ENCODE measurements around the gene ISM1.

DNA sequence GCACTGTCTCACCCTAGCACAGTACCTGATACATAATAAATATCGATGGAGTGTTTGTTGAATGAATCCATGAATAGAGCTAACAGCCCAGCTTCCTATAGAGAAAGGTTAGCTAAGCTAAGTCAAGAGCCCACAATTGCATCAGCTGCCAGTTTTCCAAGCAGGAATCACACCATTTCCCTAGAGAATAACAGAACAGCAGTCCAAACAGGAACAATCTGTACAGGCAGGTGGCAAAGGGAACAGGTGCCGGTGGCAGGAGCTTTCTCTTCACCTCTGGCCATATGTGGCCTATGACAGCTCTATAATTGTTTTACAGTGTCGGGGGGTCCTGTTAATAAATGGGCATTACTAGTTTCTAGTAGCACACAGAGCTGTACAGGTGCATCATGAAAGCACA, 38.8 kb downstream of the ISM1 start:
- no peak for TF ChIP-seq POLR2AphosphoS5 (IDR thresholded peaks at IDR 0.05)
- TF ChIP-seq POLR2A (IDR thresholded peaks at IDR 0.05) = no peak

All from transverse colon (tissue), 3 donors.